Smooth muscle cell (in vitro differentiated cells): ENCODE results near the gene OR7A17. TPM values are rescaled to one million over a fixed set of nuclear protein-coding genes. Genes with fewer than 3 reads are reported as not detected.

Experiments used
- DNase-seq: peaks from one replicate; lab custom pipeline; 2025; ENCODE audit not compliant: unreplicated experiment; lab: John Stamatoyannopoulos, UW
- H2AFZ ChIP-seq: fragments of 200-600 bp; sonication (generic); 2 replicates; pipeline ENCODE4 v1.6.0; 2016; ENCODE audit warnings: antibody characterized with exemption, low read depth, mild to moderate bottlenecking
- H3F3A ChIP-seq: fragments of 200-600 bp; sonication (generic); 2 replicates; pipeline ENCODE4 v1.6.0; 2017; ENCODE audit warnings: antibody characterized with exemption, low read depth
- H3K27ac ChIP-seq: fragments of 200-600 bp; sonication (generic); 2 replicates; pipeline ENCODE4 v1.5.1; 2016; ENCODE audit warnings: low read depth, mild to moderate bottlenecking
- H3K27me3 ChIP-seq: fragments of 200-600 bp; sonication (generic); 2 replicates; pipeline ENCODE4 v1.6.1; 2016; ENCODE audit warnings: low read depth, mild to moderate bottlenecking
- H3K36me3 ChIP-seq: fragments of 200-600 bp; sonication (generic); 2 replicates; pipeline ENCODE4 v1.5.1; 2016; ENCODE audit warnings: low read depth
- H3K4me1 ChIP-seq: fragments of 200-600 bp; sonication (generic); 2 replicates; pipeline ENCODE4 v1.5.1; 2016; ENCODE audit warnings: low read depth
- H3K4me2 ChIP-seq: fragments of 200-600 bp; sonication (generic); 2 replicates; pipeline ENCODE4 v1.6.0; 2016; ENCODE audit warnings: mild to moderate bottlenecking
- H3K4me3 ChIP-seq: fragments of 200-600 bp; sonication (generic); 2 replicates; pipeline ENCODE4 v1.5.1; 2016; ENCODE audit warnings: mild to moderate bottlenecking
- H3K79me2 ChIP-seq: fragments of 200-600 bp; sonication (generic); 2 replicates; pipeline ENCODE4 v1.6.0; 2016; ENCODE audit warnings: low read depth, mild to moderate bottlenecking
- H3K9ac ChIP-seq: fragments of 200-600 bp; sonication (generic); 2 replicates; pipeline ENCODE4 v1.6.0; 2016; ENCODE audit warnings: low read depth
- H3K9me3 ChIP-seq: fragments of 200-600 bp; sonication (generic); replicated peaks from 2 replicates; pipeline ENCODE4 v1.5.1; 2016; ENCODE audit warnings: low read depth
- H4K20me1 ChIP-seq: fragments of 200-600 bp; sonication (generic); 2 replicates; pipeline ENCODE4 v1.6.0; 2016; ENCODE audit warnings: low read depth
- CTCF ChIP-seq: fragments of 200-600 bp; sonication (generic); IDR thresholded peaks from 2 replicates; pipeline ENCODE4 v1.5.1; 2017; ENCODE audit warnings: borderline replicate concordance, mild to moderate bottlenecking, antibody characterized with exemption; ENCODE audit not compliant: insufficient read depth, poor library complexity, severe bottlenecking
- WGBS: methylation state at CpG from one replicate; pipeline ENCODE4 v1.1.7; 2016; ENCODE audit warnings: low lambda C conversion rate; 5-methylcytosine and 5-hydroxymethylcytosine counted together
- polyA plus RNA-seq: library from polyadenylated mRNA; unstranded; fragments of >200 nt; fragmentation: Nextera tagmentation; extraction: Ambion mirVana; gene quantifications from 2 replicates; pipeline ENCODE4 v1.2.1, GENCODE V29; 2016
- total RNA-seq: library from RNA; depleted of rRNA; stranded (reverse); fragments of >200 nt; gene quantifications from 2 replicates; pipeline ENCODE4 v1.2.3, GENCODE V29; 2014

OR7A17 gene
- total and polyA plus RNA-seq, 2 experiments from 2014 or later: not detected

GRCh38 chr19:14843578-14843977 lies 42.4 kb downstream of the OR7A17 start:
- no peaks in the 10 kb centered on the region for H4K20me1 ChIP-seq
- no peak overlapping the region for H3K9ac ChIP-seq
- no peaks in the 10 kb centered on the region for H3K79me2 ChIP-seq
- no peak overlapping the region for H3K4me2 ChIP-seq
- no peak overlapping the region for H3K27ac ChIP-seq
- H3K9me3 ChIP-seq: peaks cover 6% of the 10 kb centered on the region
- DNase-seq: no peak
- 74% methylated on average over 6 of the region's 6 CpGs for WGBS
- H3K4me3 ChIP-seq: no peak overlapping the region
- no peaks in the 10 kb centered on the region for H3F3A ChIP-seq
- no peaks in the 10 kb centered on the region for H3K4me1 ChIP-seq
- TF ChIP-seq CTCF: no peak
- H3K27me3 ChIP-seq: no peaks in the 10 kb centered on the region
- no peak overlapping the region for H2AFZ ChIP-seq
- no peaks in the 10 kb centered on the region for H3K36me3 ChIP-seq

GRCh38 chr19:14843169-14843568 lies 42.8 kb downstream of the OR7A17 start:
- Histone ChIP-seq H4K20me1 (no peaks in the 10 kb centered on the region), H3F3A (no peaks in the 10 kb centered on the region), H3K79me2 (no peaks in the 10 kb centered on the region), H3K27ac (no peak overlapping the region), H3K9ac (no peak overlapping the region), H3K4me3 (no peak overlapping the region), H3K27me3 (no peaks in the 10 kb centered on the region), H3K4me2 (no peak overlapping the region), H2AFZ (no peak overlapping the region), H3K9me3 (peaks cover 6% of the 10 kb centered on the region), H3K36me3 (no peaks in the 10 kb centered on the region), H3K4me1 (no peaks in the 10 kb centered on the region)
- WGBS: 45% methylated on average over 2 of the region's 2 CpGs
- no peak for TF ChIP-seq CTCF
- DNase-seq: no peak

- Histone ChIP-seq H3F3A (no peaks in the 10 kb centered on the region), H3K4me2 (no peak overlapping the region), H4K20me1 (no peaks in the 10 kb centered on the region), H3K4me3 (no peak overlapping the region), H3K36me3 (no peaks in the 10 kb centered on the region), H3K9me3 (peaks cover 3% of the 10 kb centered on the region), H3K27me3 (no peaks in the 10 kb centered on the region), H2AFZ (no peak overlapping the region), H3K4me1 (no peaks in the 10 kb centered on the region), H3K27ac (no peak overlapping the region), H3K79me2 (no peaks in the 10 kb centered on the region), H3K9ac (no peak overlapping the region)
- 26% methylated on average over 1 of the region's 1 CpG for WGBS
- DNase-seq: no peak
- no peak for TF ChIP-seq CTCF
These were observed 45.7 kb downstream of the OR7A17 start for GRCh38 chr19:14840206-14840605.

- no peak for TF ChIP-seq CTCF
- Histone ChIP-seq H3K79me2 (no peaks in the 10 kb centered on the region), H3K27me3 (no peaks in the 10 kb centered on the region), H3K9me3 (peaks cover 3% of the 10 kb centered on the region), H3K9ac (no peak overlapping the region), H4K20me1 (no peaks in the 10 kb centered on the region), H3K4me3 (no peak overlapping the region), H3K4me2 (no peak overlapping the region), H3K36me3 (no peaks in the 10 kb centered on the region), H2AFZ (no peak overlapping the region), H3K4me1 (no peaks in the 10 kb centered on the region), H3K27ac (no peak overlapping the region), H3F3A (no peaks in the 10 kb centered on the region)
- DNase-seq: no peak
- WGBS: 39% methylated on average over 4 of the region's 4 CpGs
These were observed 48.5 kb downstream of the OR7A17 start for GRCh38 chr19:14837391-14837790.
